ENCODE results near the gene C2CD2.

DNA sequence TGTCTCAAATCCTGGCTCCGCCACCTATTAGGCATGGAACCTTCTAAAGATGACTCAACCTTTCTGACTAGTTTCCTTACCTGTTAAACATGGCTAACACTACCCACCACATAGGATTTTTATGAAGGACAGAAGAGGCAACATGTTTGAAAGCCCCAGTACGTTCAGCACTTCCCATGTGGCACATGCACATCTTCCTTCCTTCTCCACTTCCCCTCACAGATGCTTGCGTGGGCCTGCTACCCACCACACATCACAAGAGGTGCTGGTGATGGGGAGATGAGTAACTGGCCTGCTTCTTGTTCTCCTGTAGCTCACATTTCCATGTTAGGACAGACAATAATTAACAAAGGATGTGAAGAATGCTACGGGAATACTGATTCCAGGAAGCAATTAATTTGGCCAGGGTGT lies 49.2 kb upstream of the C2CD2 start:
- TF ChIP-seq, protein P1, sequence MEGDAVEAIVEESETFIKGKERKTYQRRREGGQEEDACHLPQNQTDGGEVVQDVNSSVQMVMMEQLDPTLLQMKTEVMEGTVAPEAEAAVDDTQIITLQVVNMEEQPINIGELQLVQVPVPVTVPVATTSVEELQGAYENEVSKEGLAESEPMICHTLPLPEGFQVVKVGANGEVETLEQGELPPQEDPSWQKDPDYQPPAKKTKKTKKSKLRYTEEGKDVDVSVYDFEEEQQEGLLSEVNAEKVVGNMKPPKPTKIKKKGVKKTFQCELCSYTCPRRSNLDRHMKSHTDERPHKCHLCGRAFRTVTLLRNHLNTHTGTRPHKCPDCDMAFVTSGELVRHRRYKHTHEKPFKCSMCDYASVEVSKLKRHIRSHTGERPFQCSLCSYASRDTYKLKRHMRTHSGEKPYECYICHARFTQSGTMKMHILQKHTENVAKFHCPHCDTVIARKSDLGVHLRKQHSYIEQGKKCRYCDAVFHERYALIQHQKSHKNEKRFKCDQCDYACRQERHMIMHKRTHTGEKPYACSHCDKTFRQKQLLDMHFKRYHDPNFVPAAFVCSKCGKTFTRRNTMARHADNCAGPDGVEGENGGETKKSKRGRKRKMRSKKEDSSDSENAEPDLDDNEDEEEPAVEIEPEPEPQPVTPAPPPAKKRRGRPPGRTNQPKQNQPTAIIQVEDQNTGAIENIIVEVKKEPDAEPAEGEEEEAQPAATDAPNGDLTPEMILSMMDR (IDR thresholded peaks at IDR 0.05) = no peak
- TF ChIP-seq POLR2AphosphoS5 (IDR thresholded peaks at IDR 0.05) (no peak), POLR2A (IDR thresholded peaks at IDR 0.05) (no peak)

All from breast epithelium (tissue), 3 donors.